Chondrocyte (in vitro differentiated cells): ENCODE data around the gene GABRR3. TPM values are rescaled to one million over a fixed set of nuclear protein-coding genes. Genes with fewer than 3 reads are reported as not detected.

Experiments used
- DNase-seq: peaks from one replicate; pipeline ENCODE4 v3.0.0; 2021; ENCODE audit warnings: mixed read lengths, low spot score
- H3K27ac Mint-ChIP-seq: one replicate; pipeline ENCODE4 v1.8.0; 2021; ENCODE audit warnings: mild to moderate bottlenecking, moderate library complexity, mixed read lengths; ENCODE audit not compliant: unreplicated experiment
- H3K27me3 Mint-ChIP-seq: 2 replicates; pipeline ENCODE4 v1.8.0; 2021; ENCODE audit warnings: low read depth, mixed read lengths
- H3K36me3 Mint-ChIP-seq: 2 replicates; pipeline ENCODE4 v1.8.0; 2021; ENCODE audit warnings: low read depth, mixed read lengths
- H3K4me1 Mint-ChIP-seq: 2 replicates; pipeline ENCODE4 v1.8.0; 2021; ENCODE audit warnings: low read depth, mild to moderate bottlenecking, mixed read lengths
- H3K4me3 Mint-ChIP-seq: one replicate; pipeline ENCODE4 v1.8.0; 2021; ENCODE audit warnings: mild to moderate bottlenecking, moderate library complexity, mixed read lengths; ENCODE audit not compliant: unreplicated experiment
- H3K9me3 Mint-ChIP-seq: 2 replicates; pipeline ENCODE4 v1.8.0; 2021; ENCODE audit warnings: low read depth, mixed read lengths
- total RNA-seq: library from RNA; stranded (reverse); gene quantifications from 3 replicates; pipeline ENCODE4 v1.2.1, GENCODE V29; 2021
- TF ChIP-seq, protein P1 (sequence below): fragments of 200-600 bp; sonication (generic); IDR thresholded peaks from 2 replicates; pipeline ENCODE4 v1.5.0; 2021; ENCODE audit warnings: antibody characterized with exemption, mild to moderate bottlenecking, moderate library complexity

GABRR3 gene
- total RNA-seq, 1 donor from 2014 or later: not detected

DNA sequence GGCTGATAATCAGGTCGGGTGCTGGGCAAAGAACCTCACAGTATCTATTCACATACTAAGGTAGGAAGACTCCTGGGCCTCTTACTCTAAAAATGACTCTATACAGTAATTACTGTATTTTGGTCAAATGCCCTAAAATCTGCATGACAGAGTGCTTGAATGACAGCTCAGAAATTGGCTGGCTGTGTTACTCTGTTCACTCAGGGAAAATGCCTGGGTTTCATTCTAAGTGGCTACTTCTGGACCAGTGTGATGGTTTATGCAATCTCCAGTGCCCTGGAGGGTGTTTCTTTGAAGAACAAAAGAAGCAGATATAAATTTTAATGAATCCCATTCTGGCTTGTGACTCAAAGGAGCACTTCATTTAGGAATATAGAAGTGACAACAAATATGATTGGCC, 2.2 kb downstream of the GABRR3 start:
- no peaks in the 10 kb centered on the region for H3K4me1 Mint-ChIP-seq
- TF ChIP-seq, protein P1, sequence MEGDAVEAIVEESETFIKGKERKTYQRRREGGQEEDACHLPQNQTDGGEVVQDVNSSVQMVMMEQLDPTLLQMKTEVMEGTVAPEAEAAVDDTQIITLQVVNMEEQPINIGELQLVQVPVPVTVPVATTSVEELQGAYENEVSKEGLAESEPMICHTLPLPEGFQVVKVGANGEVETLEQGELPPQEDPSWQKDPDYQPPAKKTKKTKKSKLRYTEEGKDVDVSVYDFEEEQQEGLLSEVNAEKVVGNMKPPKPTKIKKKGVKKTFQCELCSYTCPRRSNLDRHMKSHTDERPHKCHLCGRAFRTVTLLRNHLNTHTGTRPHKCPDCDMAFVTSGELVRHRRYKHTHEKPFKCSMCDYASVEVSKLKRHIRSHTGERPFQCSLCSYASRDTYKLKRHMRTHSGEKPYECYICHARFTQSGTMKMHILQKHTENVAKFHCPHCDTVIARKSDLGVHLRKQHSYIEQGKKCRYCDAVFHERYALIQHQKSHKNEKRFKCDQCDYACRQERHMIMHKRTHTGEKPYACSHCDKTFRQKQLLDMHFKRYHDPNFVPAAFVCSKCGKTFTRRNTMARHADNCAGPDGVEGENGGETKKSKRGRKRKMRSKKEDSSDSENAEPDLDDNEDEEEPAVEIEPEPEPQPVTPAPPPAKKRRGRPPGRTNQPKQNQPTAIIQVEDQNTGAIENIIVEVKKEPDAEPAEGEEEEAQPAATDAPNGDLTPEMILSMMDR: no peak
- DNase-seq: no peak
- no peak overlapping the region for H3K27ac Mint-ChIP-seq
- H3K27me3 Mint-ChIP-seq: peaks cover 52% of the 10 kb centered on the region
- H3K9me3 Mint-ChIP-seq: no peaks in the 10 kb centered on the region
- H3K36me3 Mint-ChIP-seq: no peaks in the 10 kb centered on the region
- H3K4me3 Mint-ChIP-seq: no peak overlapping the region

DNA sequence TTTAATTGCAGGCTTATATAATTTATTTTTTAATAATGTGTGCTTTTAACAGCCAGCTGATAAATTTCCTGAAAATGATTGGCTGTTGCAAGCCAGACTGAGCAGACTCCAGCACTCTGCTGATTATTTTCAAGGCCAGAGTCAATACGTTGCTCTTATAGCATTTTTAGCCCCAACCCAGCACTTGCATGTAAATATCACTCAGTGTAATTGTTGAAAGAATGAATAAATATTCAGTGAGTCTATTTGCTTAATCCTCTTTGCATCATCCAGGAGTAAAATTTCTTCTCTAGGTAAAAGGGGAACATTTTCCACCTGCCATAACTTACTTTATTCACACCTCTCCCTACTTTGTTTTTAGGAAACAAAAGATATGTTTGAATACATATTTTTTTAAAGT, 2.9 kb downstream of the GABRR3 start:
- Mint-ChIP-seq H3K4me1 (no peaks in the 10 kb centered on the region), H3K36me3 (no peaks in the 10 kb centered on the region), H3K4me3 (no peak overlapping the region), H3K9me3 (no peaks in the 10 kb centered on the region), H3K27ac (no peak overlapping the region), H3K27me3 (peaks cover 46% of the 10 kb centered on the region)
- TF ChIP-seq, protein P1: no peak
- no peak for DNase-seq

- Mint-ChIP-seq H3K27ac (no peak overlapping the region), H3K27me3 (peaks cover 57% of the 10 kb centered on the region), H3K4me1 (no peaks in the 10 kb centered on the region), H3K36me3 (no peaks in the 10 kb centered on the region), H3K4me3 (no peak overlapping the region), H3K9me3 (no peaks in the 10 kb centered on the region)
- no peak for DNase-seq
- TF ChIP-seq, protein P1: no peak
These were observed 6.0 kb downstream of the GABRR3 start for GRCh38 chr3:98029083-98029482.

DNA sequence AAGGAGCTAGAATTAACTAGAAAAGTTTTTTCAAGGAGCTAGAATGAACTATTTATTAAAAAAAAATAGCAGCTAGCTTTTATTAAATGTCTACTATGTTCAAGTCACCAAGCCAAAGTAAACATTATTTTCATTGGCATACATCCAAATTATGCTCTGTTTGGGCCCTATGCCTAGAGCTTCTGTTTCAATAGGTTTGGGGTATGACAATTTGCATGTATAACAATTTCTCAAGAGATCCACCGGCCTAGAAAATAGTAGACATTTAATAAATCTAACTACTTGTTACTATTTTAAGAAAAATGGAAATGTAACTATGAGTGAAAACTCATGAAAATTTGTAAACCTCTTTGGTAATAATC, 8.0 kb downstream of the GABRR3 start:
- no peaks in the 10 kb centered on the region for H3K36me3 Mint-ChIP-seq
- no peak overlapping the region for H3K27ac Mint-ChIP-seq
- H3K4me1 Mint-ChIP-seq: no peaks in the 10 kb centered on the region
- no peak overlapping the region for H3K4me3 Mint-ChIP-seq
- TF ChIP-seq, protein P1: no peak
- no peaks in the 10 kb centered on the region for H3K9me3 Mint-ChIP-seq
- DNase-seq: no peak
- H3K27me3 Mint-ChIP-seq: peaks cover 56% of the 10 kb centered on the region

DNA sequence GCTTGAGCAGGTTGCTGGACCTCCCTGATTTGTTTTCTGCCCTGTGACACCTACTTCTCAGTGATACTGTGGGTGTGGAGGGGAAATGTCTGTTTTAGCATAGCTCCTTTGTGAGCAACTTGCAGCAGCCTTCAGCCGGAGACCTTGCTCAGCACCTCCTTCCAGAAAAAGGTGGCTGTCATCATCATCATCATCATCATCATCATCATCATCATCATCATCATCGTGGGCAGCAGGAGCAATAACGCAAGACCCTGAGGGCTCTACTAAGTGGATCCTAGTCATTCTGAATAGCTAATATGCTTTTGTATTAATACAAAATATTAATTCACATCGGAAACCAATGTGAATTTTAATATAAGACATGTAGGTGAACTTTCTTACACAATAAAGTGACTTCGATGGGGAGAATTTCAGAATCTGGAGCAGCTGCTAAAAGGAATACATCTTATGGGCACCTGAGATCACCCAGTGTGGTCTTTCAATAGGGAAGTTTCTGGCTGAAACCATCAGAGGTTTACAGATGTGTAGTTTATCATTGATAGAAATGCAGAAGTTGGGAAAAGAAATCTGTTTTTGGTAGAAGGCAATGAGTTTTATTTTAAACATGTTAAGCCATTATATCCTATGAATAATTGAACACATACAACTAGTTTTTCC, 8.6 kb downstream of the GABRR3 start:
- Mint-ChIP-seq H3K9me3 (no peaks in the 10 kb centered on the region), H3K27ac (no peak overlapping the region), H3K36me3 (no peaks in the 10 kb centered on the region), H3K4me3 (no peak overlapping the region), H3K27me3 (peaks cover 59% of the 10 kb centered on the region), H3K4me1 (no peaks in the 10 kb centered on the region)
- no peak for DNase-seq
- TF ChIP-seq, protein P1: no peak
